CD4-positive, alpha-beta T cell treated with Interferon gamma for 1 hour (primary cell): Measurements from ENCODE around the gene FAH.
A peak's percentile ranks its signal among the peaks of the same experiment; 100 is the strongest.
"Not testable (repeated sequence)": the region's sequence is repeated elsewhere in the genome, so short reads cannot be mapped to it uniquely, and the experiment has no call there.

Experiments
- DNase-seq: peaks from one replicate; pipeline ENCODE4 v3.0.0-alpha.2; 2020

FAH gene

DNA sequence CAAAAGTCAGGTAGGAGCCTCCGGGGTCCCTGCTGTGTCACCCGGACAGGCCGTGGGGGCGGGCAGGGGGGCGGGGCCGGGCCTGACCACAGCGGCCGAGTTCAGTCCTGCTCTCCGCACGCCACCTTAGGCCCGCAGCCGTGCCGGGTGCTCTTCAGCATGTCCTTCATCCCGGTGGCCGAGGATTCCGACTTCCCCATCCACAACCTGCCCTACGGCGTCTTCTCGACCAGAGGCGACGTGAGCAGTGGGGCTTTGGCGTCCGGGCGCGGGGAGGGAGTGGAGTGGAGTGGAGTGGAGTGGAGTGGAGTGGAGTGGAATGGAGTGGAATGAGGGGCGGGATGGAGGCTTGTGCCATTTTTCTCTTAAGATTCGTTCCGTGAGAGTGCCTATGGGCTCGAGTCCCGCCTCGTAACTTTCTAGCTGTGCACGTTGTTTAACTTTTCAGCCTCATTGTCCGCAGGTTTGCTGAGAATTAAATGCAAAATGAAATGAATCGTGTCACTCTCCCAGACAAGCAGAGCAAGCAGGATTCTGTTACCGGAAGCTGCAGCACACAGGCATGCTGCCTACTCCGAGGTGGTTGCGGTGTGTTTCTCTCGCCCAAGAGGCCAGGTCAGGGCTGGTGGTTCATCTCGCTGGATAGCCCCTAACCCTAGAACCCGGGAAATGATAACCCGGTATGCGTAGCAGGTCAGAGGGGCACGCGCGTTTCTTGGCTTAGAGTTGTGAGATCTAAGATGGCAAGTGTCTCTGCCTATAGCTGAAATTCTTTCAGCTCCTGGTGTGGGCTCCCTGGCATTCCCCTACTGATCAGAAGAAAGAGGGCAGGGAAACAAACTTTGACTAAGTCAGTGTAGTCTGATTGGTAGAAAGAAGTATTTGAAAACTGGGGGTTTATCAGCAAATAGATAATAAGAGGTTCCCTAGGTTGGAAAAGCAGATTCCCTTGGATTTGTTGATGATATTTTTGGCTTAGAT, at the start of gene FAH:
Gene FAH (plus strand): TSS at position 104 of the 981 bp plus-strand sequence. CDS start 56 bp downstream, at position 160.
- DNase-seq = peak; percentile 23

DNA sequence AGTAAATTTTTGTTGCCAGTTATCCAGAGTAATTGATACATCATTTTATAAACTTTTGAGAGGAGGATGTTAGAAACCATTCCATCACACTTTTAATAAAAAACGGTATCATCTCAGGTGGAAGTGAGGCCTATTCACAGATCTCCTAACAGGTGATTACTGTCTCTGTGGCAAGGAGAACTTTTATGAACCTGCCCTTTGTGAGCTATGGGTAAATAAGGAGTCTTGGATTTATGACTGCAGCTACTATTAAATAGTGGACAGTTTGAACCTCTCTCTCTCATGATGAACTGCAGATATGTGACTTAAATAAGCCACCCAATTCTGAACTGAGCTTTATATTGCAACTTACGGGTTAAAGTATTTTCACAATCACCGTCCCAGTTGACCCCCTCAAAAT, 47.6 kb upstream of the FAH start:
- DNase-seq = no peak

DNA sequence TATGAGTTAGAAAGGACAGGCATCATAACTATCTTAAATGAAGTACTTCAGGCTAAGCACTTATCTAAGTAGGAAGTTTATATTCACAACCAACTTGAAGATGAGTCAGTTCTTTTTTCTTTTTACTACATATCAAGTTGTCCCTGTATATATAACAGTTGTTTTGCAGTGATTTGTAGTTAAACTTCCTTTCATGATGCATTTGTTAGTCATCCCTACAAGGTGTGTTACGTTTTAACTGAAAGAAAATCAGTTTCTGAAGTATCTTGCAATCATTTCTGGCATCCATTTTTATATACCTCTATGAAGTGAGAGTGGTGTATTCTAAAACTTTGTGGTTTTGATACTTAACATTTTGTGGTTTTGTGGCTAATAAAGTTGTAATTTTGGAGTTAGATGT, 47.2 kb upstream of the FAH start:
- DNase-seq = no peak

DNA sequence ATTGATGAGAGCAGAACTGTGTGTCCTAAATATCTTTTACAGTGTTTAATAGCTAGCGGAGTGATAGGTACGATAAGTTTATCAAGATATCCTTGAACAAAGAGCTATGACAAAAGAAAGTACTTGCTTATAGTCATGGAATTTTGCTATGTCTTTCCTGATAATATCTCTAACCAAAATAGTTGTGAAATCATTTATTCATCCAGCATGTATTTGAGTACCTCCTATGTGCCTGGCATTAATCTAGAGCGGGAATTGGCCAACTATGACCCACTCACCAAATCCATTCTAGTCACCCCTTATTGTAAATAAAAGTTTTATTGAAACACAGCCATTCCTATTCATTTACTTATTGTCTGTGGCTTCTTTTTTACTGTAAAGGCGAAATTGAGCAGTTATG, 46.7 kb upstream of the FAH start:
- DNase-seq = no peak

DNA sequence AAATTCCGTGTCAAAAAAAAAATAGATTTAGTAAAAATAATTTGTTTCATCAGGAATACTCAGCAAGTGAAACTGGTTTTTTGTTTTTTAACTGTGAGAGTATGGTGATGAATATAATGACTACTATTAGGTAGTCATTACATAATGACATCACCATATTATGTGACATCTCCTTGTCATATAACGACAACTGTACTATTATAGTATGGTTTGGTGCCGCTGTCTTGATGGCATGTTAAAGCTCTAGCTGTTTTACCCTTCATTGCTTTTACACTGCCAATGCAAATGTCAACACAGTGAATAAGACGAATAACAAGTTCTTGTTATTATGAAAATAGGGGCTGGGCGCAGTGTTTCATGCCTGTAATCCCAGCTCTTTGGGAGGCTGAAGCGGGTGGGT, 45.6 kb upstream of the FAH start:
- no peak for DNase-seq

DNA sequence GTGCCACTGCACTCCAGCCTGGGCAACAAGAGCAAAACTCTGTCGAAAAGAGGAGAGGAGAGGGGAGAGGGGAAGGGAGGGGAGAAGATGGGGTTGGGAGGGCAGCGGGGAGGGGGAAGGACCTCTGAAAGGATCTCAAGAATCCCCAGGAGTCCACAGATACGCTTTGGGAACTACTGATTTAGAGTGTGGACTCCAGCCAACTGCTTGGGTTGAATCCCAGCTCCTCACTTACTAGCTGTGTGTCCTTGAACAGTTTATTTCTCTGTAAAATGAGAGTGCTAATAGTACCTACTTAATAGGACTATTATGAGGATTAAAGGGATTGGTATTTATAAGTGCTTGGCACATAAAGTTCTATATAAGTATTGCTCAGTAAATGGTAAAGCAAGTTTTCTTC, 45.0 kb upstream of the FAH start:
- DNase-seq = no peak

DNA sequence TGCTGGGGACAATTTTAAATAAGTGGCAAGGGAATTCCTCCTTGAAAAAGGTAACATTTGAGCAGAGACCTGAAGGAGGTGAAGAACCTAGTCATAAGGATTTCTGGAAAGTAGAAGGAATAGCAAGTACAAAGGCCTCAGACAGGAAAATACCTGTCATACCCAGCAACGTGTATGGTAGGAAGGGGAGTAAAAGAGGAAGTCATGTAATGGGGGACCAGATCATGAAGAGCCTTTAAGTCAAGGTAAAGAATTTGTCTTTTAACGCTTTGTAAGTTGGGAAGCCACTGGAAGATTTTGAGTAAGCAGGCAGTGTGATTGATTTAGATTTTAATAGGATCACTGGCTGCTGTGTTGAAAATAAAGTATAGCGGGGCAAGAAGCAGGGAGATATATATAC, 43.4 kb upstream of the FAH start:
- DNase-seq = no peak

DNA sequence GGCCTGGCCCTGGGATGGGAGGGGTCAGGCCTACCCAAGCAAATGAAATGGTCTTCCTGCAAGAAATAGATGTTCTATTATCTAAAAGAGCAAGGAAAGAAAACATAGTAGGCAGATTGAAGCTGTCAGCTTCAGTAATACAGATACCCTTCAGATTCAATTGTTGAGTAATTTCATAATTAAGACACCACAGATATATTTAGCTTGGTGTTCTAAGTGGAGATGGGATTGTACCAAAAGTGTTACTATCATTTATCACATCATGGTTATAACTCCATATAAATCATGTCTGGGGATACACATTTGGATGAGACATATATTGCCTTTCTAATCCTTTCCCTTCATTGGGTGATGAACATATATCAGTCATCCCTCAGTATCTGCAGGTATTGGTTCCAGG, 41.9 kb upstream of the FAH start:
- DNase-seq = no peak

DNA sequence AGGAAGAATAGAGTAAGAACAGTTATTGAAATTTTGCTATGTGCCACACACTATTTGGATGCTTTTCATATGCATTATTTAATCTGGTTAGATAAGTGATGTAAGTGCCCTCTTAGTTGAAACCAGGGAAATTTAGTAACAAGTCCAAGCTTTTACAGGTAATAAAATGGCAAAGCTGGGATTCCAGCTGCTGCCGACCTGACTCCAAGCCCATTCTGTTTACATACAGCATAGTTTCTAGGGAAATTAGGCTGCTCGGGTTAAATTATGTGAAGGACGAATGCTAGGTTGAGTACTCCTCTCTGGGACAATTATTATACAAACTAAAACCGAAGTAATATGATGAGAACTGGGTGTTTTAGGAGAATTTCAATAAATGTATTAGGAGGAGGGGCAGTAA, 38.7 kb upstream of the FAH start:
- DNase-seq = no peak

DNA sequence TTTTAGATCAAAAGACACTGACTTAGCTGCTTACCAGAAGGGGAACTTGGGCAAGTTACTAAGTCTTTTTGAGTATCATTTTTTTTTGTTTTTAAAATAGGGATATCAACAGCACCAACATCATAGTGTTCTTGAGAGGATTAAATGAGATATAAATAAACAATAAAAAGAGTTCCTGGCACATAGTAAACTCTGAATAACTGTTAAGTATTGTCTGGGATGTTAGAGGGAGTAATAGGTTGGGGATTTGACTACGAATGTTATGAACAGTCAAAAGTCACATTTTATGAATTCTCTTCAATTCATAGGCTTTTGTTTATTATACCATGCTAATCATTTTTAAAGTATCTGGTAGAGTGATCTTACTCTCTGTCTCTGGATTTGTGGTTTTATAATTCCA, 37.8 kb upstream of the FAH start:
- no peak for DNase-seq

DNA sequence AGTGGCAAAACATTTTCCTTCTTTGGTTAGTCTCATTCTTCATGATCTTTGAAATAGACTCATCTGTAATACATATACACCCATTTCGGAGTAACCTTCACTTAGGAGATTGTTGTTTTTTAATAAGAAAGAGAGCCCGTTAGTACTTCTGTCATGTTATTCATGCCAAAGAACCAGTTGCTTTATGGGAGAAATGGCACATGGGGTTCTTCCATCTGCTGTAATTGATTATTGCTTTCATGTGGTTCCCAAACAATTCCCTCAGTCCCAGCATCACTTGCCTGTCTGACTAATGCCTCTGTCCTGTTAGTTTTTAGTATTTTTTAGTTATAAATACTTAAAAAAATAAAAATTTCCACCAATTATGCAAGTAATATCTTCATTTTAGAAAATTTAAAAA, 33.8 kb upstream of the FAH start:
- no peak for DNase-seq

DNA sequence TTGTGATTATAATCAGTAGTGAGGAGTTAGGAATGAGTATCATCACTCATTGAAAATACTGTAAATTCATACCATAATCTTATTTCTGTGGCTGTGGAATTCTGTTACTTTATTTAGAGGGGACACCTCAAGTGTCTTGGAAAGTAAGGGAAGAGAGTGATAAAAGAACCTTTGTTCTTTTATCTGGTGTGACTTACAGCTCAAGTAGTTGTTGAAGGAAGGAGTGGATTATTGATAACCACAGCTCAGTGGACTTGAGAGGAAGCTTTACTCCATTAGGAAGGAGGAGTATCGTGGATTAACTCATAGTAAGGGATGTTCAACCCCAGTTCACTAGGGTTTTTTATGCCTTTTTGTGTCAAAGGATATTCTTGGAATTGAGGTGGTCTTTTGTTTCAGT, 32.2 kb upstream of the FAH start:
- no peak for DNase-seq

DNA sequence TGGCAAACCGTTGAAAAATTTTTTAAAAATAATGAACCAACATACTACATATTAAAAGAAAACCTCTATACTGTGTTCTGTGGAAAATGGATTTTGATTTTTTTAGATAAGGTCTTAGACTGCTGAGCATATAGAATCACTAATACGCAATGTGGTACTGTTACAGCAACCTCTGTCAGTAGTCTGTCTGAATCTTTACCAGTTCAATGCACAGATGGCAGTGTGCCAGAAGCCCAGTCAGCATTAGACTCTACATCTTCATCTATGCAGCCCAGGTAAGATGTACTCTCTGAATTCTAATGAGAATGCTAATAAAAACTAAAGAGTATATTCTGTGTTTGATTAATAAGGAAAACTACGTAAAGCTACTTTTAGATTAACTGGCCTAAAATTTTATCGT, 31.3 kb upstream of the FAH start:
- DNase-seq = no peak

DNA sequence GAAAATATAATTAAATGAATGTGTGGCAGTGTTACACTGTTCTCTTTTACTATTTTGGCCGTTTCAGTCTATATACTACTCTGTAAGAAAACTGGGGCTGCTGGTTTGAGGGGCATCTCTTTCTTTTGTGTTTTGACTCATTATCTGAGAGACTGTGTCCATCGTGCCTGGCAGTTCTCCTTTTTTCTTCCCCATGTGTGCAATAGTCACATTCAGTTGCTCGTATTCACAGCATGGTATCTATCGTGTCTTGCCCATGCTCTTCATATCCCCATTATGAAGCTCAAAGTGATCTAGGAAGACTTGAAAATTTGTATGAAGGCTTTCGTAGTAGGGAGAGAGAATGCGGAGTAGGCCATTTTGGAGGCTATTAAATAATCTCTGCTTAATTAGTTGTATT, 29.8 kb upstream of the FAH start:
- no peak for DNase-seq

DNA sequence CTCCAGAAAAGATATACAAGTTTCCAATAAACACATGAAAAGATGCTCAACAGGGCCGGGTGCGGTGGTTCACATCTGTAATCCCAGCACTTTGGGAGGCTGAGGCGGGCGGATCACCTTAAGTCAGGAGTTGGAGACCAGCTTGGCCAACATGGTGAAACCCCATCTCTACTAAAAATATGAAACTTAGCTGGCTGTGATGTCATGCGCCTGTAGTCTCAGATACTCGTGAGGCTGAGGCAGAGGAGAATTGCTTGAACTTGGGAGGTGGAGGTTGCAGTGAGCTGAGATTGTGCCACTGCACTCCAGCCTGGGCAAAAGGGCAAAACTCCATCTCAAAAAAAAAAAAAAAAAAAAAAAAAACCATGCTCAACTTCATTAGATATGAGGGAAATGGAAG, 25.5 kb upstream of the FAH start:
- DNase-seq = not testable (repeated sequence)

DNA sequence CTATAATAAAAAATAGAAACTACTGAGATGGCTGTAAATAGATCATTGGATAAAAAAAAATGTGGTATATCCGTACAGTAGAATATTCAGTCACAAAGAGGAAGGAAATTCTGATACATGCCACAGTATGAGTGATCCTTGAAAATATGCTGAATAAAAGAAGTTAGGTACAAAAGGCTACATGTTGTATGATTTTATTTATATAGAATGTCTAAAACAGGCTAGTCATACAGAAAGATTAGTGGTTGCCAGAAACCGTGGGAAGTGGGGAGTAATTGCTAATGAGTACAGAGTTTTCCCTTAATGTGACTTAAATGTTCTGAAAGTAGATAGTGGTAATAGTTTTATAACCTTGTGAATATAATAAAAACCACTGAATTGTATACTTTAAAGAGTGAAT, 24.9 kb upstream of the FAH start:
- DNase-seq = no peak

DNA sequence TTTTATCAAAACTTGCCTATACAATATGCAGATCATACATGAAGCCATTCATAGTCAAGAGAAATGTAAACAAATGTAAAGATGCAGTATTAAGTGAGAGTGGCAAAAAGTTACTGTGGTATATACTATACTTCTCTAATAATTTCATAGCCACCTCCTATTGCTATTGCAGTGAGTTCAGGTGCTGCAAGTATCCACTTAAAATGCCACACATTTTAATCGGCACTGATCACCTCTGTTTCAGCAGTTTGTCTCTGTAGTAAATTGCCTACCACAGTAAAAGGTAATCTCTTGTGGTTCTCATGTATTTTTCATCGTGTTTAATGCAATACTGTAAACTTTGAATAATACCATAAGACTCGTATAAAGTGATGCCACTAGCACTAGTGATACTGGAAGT, 20.4 kb upstream of the FAH start:
- DNase-seq = no peak

DNA sequence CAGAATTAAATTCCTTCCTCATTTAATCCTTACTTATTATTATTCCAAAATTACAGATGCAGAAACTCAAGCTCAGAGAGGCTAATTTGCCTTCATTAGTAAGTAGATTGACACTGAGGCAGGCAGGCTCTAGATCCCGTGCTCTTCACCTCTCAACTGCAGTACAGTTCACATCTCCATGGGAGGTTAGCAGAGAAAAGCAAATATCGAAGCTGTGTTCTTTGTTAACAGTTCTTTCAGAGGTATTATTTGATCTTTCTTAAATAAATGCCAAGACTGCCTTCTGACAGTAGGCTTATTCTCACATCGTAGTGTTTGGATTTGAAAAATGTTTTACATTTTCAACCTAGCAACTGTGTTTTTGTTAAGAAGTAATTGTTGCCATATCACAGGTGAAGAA, 15.9 kb upstream of the FAH start:
- no peak for DNase-seq

DNA sequence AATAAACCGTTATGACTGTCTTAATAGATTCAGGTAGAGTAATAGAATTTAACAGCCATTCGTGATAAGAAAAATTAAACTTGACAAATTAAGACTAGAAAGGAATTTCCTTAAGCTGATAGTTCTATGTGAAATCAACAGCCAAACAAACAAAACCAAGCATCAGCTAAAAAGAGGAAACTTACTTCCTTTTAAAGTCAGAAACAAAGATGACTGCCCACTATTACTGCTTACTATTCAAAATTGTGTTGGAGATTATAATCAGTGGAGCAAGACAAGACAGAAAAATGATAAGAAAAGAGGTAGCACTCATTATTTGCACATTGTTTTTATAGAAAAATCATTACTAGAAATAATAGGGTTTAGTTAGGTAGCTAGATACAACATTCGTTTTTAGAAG, 13.8 kb upstream of the FAH start:
- DNase-seq = no peak

DNA sequence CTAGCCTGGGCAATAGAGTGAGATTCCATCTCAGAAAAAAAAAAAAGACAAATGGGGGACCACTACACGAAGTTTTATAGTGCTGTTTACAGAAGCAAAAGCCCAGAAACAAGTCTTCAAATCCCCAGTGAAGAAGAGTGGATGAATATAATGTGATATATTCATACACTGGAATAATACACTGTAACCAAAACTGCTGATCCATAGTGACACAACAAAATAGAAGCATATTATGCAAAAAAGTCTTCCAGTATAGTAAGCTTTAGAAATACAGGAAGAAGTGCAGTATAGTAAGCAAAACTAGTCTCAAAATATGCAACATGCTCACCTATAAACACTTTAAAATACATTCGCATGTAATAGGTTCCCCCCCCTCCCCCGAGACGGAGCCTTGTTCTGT, 11.9 kb upstream of the FAH start:
- DNase-seq = no peak

DNA sequence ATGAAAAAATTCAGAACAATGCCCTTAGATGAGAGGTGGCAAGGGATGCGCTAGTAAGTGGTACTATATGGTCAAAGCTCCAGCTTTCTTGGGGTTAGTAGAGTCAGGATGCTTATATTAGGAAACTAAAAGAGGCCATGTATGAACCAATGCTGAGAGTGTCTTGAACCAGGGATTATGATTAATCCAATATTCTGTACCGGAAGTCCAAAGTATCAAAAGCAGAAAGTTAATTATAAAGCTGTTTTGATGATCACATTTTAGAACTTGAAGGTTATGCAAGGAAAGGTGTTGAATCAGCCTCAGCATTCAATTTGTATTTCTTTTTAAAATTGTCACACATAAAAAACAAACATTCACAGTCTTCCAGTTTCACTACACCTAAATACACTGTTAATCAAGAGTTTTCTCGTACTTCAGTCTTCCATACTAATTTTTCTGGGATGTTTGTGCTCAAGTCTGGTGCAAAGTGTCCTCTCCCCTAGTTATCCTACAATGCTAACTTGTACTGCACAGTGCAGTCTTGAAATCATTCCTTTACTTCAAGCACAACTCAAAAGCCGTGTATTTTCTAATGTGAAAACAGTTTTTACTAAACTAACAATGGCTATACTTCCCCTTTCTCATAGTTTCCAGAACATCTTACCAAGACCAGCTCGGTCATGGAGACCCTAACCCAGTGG, 10.7 kb upstream of the FAH start:
- no peak for DNase-seq

DNA sequence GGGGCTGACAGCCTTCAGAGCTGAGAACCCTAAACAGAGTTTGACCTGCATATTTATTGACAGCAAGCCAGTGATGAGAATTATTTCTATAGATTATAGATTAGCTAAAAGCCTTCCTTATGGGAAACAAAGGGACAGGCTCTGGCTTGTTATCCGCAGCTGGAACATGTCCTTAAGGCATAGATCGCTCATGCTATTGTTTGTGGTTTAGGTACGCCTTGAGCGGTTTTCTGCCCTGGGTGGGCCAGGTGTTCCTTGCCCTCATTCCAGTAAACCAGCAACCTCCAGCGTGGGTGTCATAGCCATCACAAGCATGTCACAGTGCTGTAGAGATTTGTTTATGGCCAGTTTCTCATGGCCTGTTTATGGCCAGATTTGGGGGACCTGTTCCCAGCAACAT, 10.2 kb upstream of the FAH start:
- no peak for DNase-seq

DNA sequence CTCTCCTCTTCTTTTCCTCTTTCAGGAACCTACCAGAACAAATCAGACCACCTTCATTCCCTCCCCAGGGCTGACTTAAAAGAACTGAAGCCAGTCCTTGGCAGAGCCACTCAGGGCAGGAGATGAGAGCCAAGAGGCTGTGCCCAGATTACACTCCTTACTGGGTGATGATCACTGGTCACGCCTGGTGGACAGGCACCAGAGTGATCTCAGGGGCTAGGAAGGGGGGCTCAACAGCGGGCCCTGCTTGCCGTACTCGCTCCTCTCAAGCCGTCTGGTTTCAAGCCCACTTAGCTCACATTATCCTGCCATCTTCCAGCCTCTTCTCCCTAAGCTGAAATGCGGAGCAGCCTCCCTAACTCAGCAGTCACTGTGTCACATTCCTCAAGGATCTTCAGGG, 1.7 kb upstream of the FAH start:
- no peak for DNase-seq

DNA sequence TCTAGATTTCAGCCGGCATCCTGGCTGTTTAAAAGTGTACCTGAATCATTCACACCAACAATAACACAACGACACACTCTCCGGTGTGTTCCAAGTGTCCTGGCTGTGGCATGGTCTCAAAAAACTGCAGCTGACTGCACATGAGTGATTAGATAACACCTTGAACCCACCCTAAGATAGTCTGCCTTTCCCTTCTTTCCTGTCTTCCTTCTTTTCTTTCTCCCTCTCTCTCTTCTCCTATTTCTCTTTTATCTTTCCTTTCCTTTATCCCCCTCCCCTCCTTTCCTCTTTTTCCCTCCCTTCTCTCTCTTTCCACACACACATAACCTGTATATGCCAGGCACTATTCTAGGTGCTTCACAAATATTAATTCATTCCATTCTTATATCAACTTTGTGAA, 1.2 kb upstream of the FAH start:
- no peak for DNase-seq
